Measurements from ENCODE around the gene SYT3. TPM values are rescaled to one million over a fixed set of nuclear protein-coding genes. Genes with fewer than 3 reads are reported as not detected.
A peak's percentile ranks its signal among the peaks of the same experiment; 100 is the strongest.

Gene SYT3
- total RNA-seq, 2 donors from 2014 or later = 0.19 to 0.59 TPM

- no peak for TF ChIP-seq CTCF (IDR thresholded peaks at IDR 0.05)
- no peaks in the 10 kb centered on the region for H3K9me3 ChIP-seq
- H3K36me3 ChIP-seq = no peaks in the 10 kb centered on the region
- H3K27ac ChIP-seq = no peak overlapping the region
- peaks cover 0 to 9% of the 10 kb centered on the region in 2 donors for H3K4me1 ChIP-seq
- H3K27me3 ChIP-seq = no peaks in the 10 kb centered on the region
- no peak overlapping the region for H3K4me3 ChIP-seq
- no peak for DNase-seq (ENCODE audit: low spot score)
Measured at GRCh38 chr19:50640368-50640767, 687 bp upstream of the SYT3 start.

GRCh38 chr19:50638600-50638999 is 1.1 kb downstream of the SYT3 start:
- H3K27me3 ChIP-seq = no peaks in the 10 kb centered on the region
- no peak overlapping the region for H3K27ac ChIP-seq
- TF ChIP-seq CTCF (IDR thresholded peaks at IDR 0.05) = no peak
- H3K9me3 ChIP-seq = peaks cover 3 to 16% of the 10 kb centered on the region in 2 donors
- no peak for DNase-seq (ENCODE audit: low spot score)
- H3K4me1 ChIP-seq = peaks cover 0 to 9% of the 10 kb centered on the region in 2 donors
- no peaks in the 10 kb centered on the region for H3K36me3 ChIP-seq
- peak overlapping the region in 1 of 2 donors; percentile 58 for H3K4me3 ChIP-seq

- Histone ChIP-seq H3K4me1 (peaks cover 0 to 9% of the 10 kb centered on the region in 2 donors), H3K4me3 (no peak overlapping the region), H3K9me3 (peaks cover 7 to 28% of the 10 kb centered on the region in 2 donors), H3K36me3 (no peaks in the 10 kb centered on the region), H3K27me3 (no peaks in the 10 kb centered on the region), H3K27ac (no peak overlapping the region)
- no peak for DNase-seq (ENCODE audit: low spot score)
- no peak for TF ChIP-seq CTCF (IDR thresholded peaks at IDR 0.05)
Measured at GRCh38 chr19:50636317-50637085, 3.2 kb downstream of the SYT3 start.

GRCh38 chr19:50633973-50634372 is 5.7 kb downstream of the SYT3 start:
- peaks cover 7 to 28% of the 10 kb centered on the region in 2 donors for H3K9me3 ChIP-seq
- no peak for DNase-seq (ENCODE audit: low spot score)
- no peak overlapping the region for H3K4me3 ChIP-seq
- H3K27ac ChIP-seq = no peak overlapping the region
- H3K27me3 ChIP-seq = no peaks in the 10 kb centered on the region
- no peaks in the 10 kb centered on the region for H3K36me3 ChIP-seq
- H3K4me1 ChIP-seq = peaks cover 0 to 3% of the 10 kb centered on the region in 2 donors
- TF ChIP-seq CTCF (IDR thresholded peaks at IDR 0.05) = no peak

- no peak overlapping the region for H3K4me3 ChIP-seq
- no peak for TF ChIP-seq CTCF (IDR thresholded peaks at IDR 0.05)
- no peaks in the 10 kb centered on the region for H3K4me1 ChIP-seq
- peaks cover 7 to 28% of the 10 kb centered on the region in 2 donors for H3K9me3 ChIP-seq
- H3K36me3 ChIP-seq = no peaks in the 10 kb centered on the region
- no peaks in the 10 kb centered on the region for H3K27me3 ChIP-seq
- no peak for DNase-seq (ENCODE audit: low spot score)
- no peak overlapping the region for H3K27ac ChIP-seq
Measured at GRCh38 chr19:50633359-50633758, 6.3 kb downstream of the SYT3 start.

All from right atrium auricular region (tissue), 2 donors.